IMR-90 (cell line): ENCODE data around the gene PRKD2. TPM values are rescaled to one million over a fixed set of nuclear protein-coding genes. Genes with fewer than 3 reads are reported as not detected.

Experiments
- ATAC-seq: fragments of 200-7000 bp; cut with Tn5 transposase; 2 replicates; pipeline ENCODE4 v1.9.1; 2020; ENCODE audit warnings: low read depth, mild to moderate bottlenecking, moderate library complexity
- BruUV-seq: library from RNA; stranded (reverse); fragments of 400-500 nt; replicated peaks from 2 replicates; lab custom pipeline; 2021; lab: Mats Ljungman, UMichigan
- CTCF ChIA-PET: fragments of 300-600 bp; formaldehyde crosslinking; extraction: SDS; loops from one replicate; lab custom pipeline; 2021; ENCODE audit warnings: antibody characterized with exemption; lab: Yijun Ruan, JAX
- POLR2A ChIA-PET: fragments of 300-600 bp; sonication (Branson Sonifier 250); formaldehyde crosslinking; loops from one replicate; lab custom pipeline; 2022; ENCODE audit warnings: antibody characterized with exemption; ENCODE audit not compliant: unreplicated experiment; lab: Charles Lee
- DNase-seq: peaks from one replicate; pipeline ENCODE4 v3.0.0; 2013
- H2AFZ ChIP-seq: replicated peaks from 2 replicates; pipeline ENCODE3; 2013; ENCODE audit warnings: low read length, mild to moderate bottlenecking; ENCODE audit not compliant: poor library complexity
- H2AK5ac ChIP-seq: 2 replicates; pipeline ENCODE4 v1.6.1; 2013; ENCODE audit warnings: low read depth, low read length, inconsistent platforms
- H2AK9ac ChIP-seq: replicated peaks from 2 replicates; pipeline ENCODE3; 2013; ENCODE audit warnings: mild to moderate bottlenecking, low read depth, low read length, moderate library complexity; ENCODE audit not compliant: poor library complexity
- H2BK120ac ChIP-seq: 2 replicates; pipeline ENCODE4 v1.6.1; 2013; ENCODE audit warnings: low read depth, low read length, inconsistent platforms
- H2BK15ac ChIP-seq: 3 replicates; pipeline ENCODE4 v1.6.1; 2013; ENCODE audit warnings: low read depth, low read length, inconsistent platforms
- H2BK20ac ChIP-seq: 2 replicates; pipeline ENCODE4 v1.6.1; 2013; ENCODE audit warnings: low read depth, mild to moderate bottlenecking, inconsistent platforms, low read length, moderate library complexity
- H2BK5ac ChIP-seq: 2 replicates; pipeline ENCODE4 v1.6.1; 2013; ENCODE audit warnings: mild to moderate bottlenecking, low read depth, low read length, inconsistent platforms; ENCODE audit not compliant: poor library complexity, severe bottlenecking
- H3K14ac ChIP-seq: replicated peaks from 2 replicates; pipeline ENCODE4 v1.6.1; 2013; ENCODE audit warnings: low read depth, low read length, inconsistent platforms
- H3K18ac ChIP-seq: 2 replicates; pipeline ENCODE4 v1.6.1; 2013; ENCODE audit warnings: low read depth, low read length, control low read depth
- H3K23ac ChIP-seq: 2 replicates; pipeline ENCODE4 v1.6.1; 2013; ENCODE audit warnings: low read depth, low read length, inconsistent platforms
- H3K27ac ChIP-seq: 2 replicates; pipeline ENCODE4 v1.5.1; 2013; ENCODE audit warnings: mild to moderate bottlenecking, control low read depth, low read length; ENCODE audit not compliant: insufficient read depth
- H3K27me3 ChIP-seq: 2 replicates; pipeline ENCODE4 v1.6.1; 2013; ENCODE audit warnings: low read length; ENCODE audit not compliant: control insufficient read depth, insufficient read depth
- H3K36me3 ChIP-seq: 2 replicates; pipeline ENCODE4 v1.6.1; 2013; ENCODE audit warnings: low read length, mixed read lengths; ENCODE audit not compliant: control insufficient read depth, insufficient read depth
- H3K4ac ChIP-seq: 2 replicates; pipeline ENCODE4 v1.6.1; 2013; ENCODE audit warnings: low read depth, low read length, inconsistent platforms
- H3K4me1 ChIP-seq: 2 replicates; pipeline ENCODE4 v1.6.1; 2013; ENCODE audit warnings: low read length, mixed read lengths; ENCODE audit not compliant: control insufficient read depth, insufficient read depth
- H3K4me2 ChIP-seq: 2 replicates; pipeline ENCODE4 v1.6.1; 2013; ENCODE audit warnings: low read depth, mild to moderate bottlenecking, control low read depth, low read length, moderate library complexity
- H3K4me3 ChIP-seq: 2 replicates; pipeline ENCODE4 v1.5.1; 2013; ENCODE audit warnings: low read depth, mild to moderate bottlenecking, control low read depth, low read length, moderate library complexity; ENCODE audit not compliant: insufficient read depth
- H3K56ac ChIP-seq: 2 replicates; pipeline ENCODE4 v1.6.1; 2013; ENCODE audit warnings: low read length, inconsistent platforms; ENCODE audit not compliant: insufficient read depth; ENCODE audit errors: extremely low read depth
- H3K79me1 ChIP-seq, 2 experiments: 2 replicates each; pipeline ENCODE4 v1.6.1; 2013; ENCODE audit warnings: low read length in 2 of 2, inconsistent platforms in 1 of 2, low read depth in 1 of 2
- H3K9ac ChIP-seq: 2 replicates; pipeline ENCODE4 v1.6.1; 2013; ENCODE audit warnings: low read depth, low read length, control low read depth
- H3K9me1 ChIP-seq: 2 replicates; pipeline ENCODE4 v1.6.1; 2013; ENCODE audit warnings: low read length, inconsistent platforms; ENCODE audit not compliant: insufficient read depth
- H3K9me3 ChIP-seq: 2 replicates; pipeline ENCODE4 v1.6.1; 2013; ENCODE audit warnings: low read length; ENCODE audit not compliant: control insufficient read depth, insufficient read depth
- H4K20me1 ChIP-seq: 2 replicates; pipeline ENCODE4 v1.6.1; 2013; ENCODE audit warnings: low read length, inconsistent platforms; ENCODE audit not compliant: insufficient read depth
- H4K5ac ChIP-seq: 2 replicates; pipeline ENCODE4 v1.6.1; 2013; ENCODE audit warnings: mild to moderate bottlenecking, low read depth, low read length, control low read depth
- H4K8ac ChIP-seq, 2 experiments: 2 replicates each; pipeline ENCODE4 v1.6.1; 2013; ENCODE audit warnings: low read depth in 2 of 2, low read length in 2 of 2, control low read depth in 1 of 2, inconsistent platforms in 1 of 2
- H4K91ac ChIP-seq: 2 replicates; pipeline ENCODE4 v1.6.1; 2013; ENCODE audit warnings: low read depth, low read length, inconsistent platforms; ENCODE audit not compliant: insufficient read depth
- FOS ChIP-seq: fragments of 150-350 bp; IDR thresholded peaks from 2 replicates; pipeline ENCODE4 v1.6.1; 2016; ENCODE audit warnings: low read depth, low read length
- MAFK ChIP-seq: IDR thresholded peaks from 2 replicates; pipeline ENCODE4 v1.6.1; 2012; ENCODE audit warnings: low read depth, low read length, improper control_type of control experiment
- RAD21 ChIP-seq: IDR thresholded peaks from 2 replicates; pipeline ENCODE4 v1.6.1; 2012; ENCODE audit warnings: low read length, improper control_type of control experiment
- WGBS, 2 experiments: methylation state at CpG; one replicate each; pipeline versions ENCODE4 v1.1.5 to v1.1.7; 2013; ENCODE audit warnings: missing lambda C conversion rate in 2 of 2; ENCODE audit not compliant: insufficient read length in 1 of 2; ENCODE audit errors: extremely low coverage in 2 of 2; 5-methylcytosine and 5-hydroxymethylcytosine counted together
- dilution Hi-C: fragments of 300-500 bp; cut with HindIII; formaldehyde crosslinking; loops from one replicate; pipeline ENCODE4 v1.14.3; 2018; ENCODE audit warnings: low sequenced_read_pairs; ENCODE audit not compliant: unreplicated experiment
- in situ Hi-C: fragments of 300-500 bp; cut with MboI; formaldehyde crosslinking; loops from 3 replicates; pipeline ENCODE4 v1.14.3; 2019; ENCODE audit warnings: low sequenced_read_pairs, inconsistent platforms, mixed read lengths
- intact Hi-C: fragments of 100-400 bp; cut with micrococcal nuclease; formaldehyde crosslinking; loops from 2 replicates; pipeline ENCODE4 v1.10.0; 2022
- polyA plus RNA-seq, 3 experiments: library from polyadenylated mRNA; depleted of rRNA; stranded (reverse); fragments of >200 nt; gene quantifications; 2 replicates each; pipeline ENCODE4 v1.2.3, GENCODE V29; 2012; ENCODE audit warnings: low replicate concordance in 1 of 3
- total RNA-seq: library from RNA; depleted of rRNA; stranded (reverse); fragments of >200 nt; gene quantifications from 2 replicates; pipeline ENCODE4 v1.2.3, GENCODE V29; 2012

The PRKD2 gene
- total and polyA plus RNA-seq, 2 of the 4 experiments (the other 2 are of a cell fraction), result 9.9 to 19.6 TPM

- Histone ChIP-seq H2BK20ac (no peak overlapping the region), H4K91ac (no peak overlapping the region), H2BK15ac (no peak overlapping the region), H4K8ac (no peak overlapping the region), H4K5ac (no peak overlapping the region), H3K9ac (no peak overlapping the region), H3K36me3 (no peaks in the 10 kb centered on the region), H3K18ac (no peak overlapping the region), H2BK5ac (no peak overlapping the region), H3K4me2 (no peak overlapping the region), H2AK5ac (peak overlapping the region; percentile 3; the same call in 1 of the 2 replicates), H3K4me1 (peaks cover 3% of the 10 kb centered on the region; the same call in 1 of the 2 replicates), H3K14ac (no peak overlapping the region), H3K23ac (no peak overlapping the region), H3K79me1 (no peaks in the 10 kb centered on the region), H3K56ac (no peak overlapping the region), H4K20me1 (peaks cover 4% of the 10 kb centered on the region; the same call in 1 of the 2 replicates), H3K27me3 (no peaks in the 10 kb centered on the region; the same call in 1 of the 2 replicates), H3K27ac (no peak overlapping the region), H2AFZ (no peak overlapping the region), H3K4ac (no peak overlapping the region), H3K4me3 (no peak overlapping the region), H2BK120ac (no peak overlapping the region), H3K9me3 (no peaks in the 10 kb centered on the region), H2AK9ac (no peak overlapping the region), H3K9me1 (no peaks in the 10 kb centered on the region)
- 77% methylated on average over 7 of the region's 14 CpGs; no CpG with 5 or more reads in 1 of the 2 experiments for WGBS, 2 experiments
- in situ Hi-C loops, result no loop called here
- dilution Hi-C loops, result no loop called here
- intact Hi-C loops, result no loop called here
- POLR2A ChIA-PET, result no interaction called here
- CTCF ChIA-PET, result interaction anchor here (0.6 to 1.3 kb wide), 3 partner anchors 11 to 25 kb away, joined by 3 to 4 read pairs (median 3); partner anchors contain the start of gene DACT3
- DNase-seq (no peak), ATAC-seq (no peak)
- TF ChIP-seq RAD21 (no peak), MAFK (no peak), FOS (no peak)
- BruUV-seq, result no TSS peak
Measured at GRCh38 chr19:46637224-46637623, 79.7 kb downstream of the PRKD2 start.
